HepG2 (cell line): Measurements from ENCODE around the gene CARD16. TPM values are rescaled to one million over a fixed set of nuclear protein-coding genes. Genes with fewer than 3 reads are reported as not detected.

ENCODE experiments used
- CBX1 ChIP-seq: IDR thresholded peaks from one replicate; pipeline ENCODE4 v1.6.1; 2016; ENCODE audit warnings: antibody characterized with exemption, low read depth
- MIER2 ChIP-seq: IDR thresholded peaks from 2 replicates; pipeline ENCODE4 v1.6.1; 2016; ENCODE audit warnings: missing biosample characterization, missing genetic modification reagents
- MYNN ChIP-seq: sonication (generic); formaldehyde crosslinking; IDR thresholded peaks from 2 replicates; pipeline ENCODE4 v1.4.0; 2020; ENCODE audit warnings: mild to moderate bottlenecking, low read depth, missing genetic modification reagents
- RBM39 ChIP-seq: fragments of 200-400 bp; formaldehyde crosslinking; IDR thresholded peaks from one replicate; pipeline ENCODE4 v1.6.1; 2018; ENCODE audit warnings: antibody characterized with exemption, mild to moderate bottlenecking, low read depth, low read length; ENCODE audit not compliant: poor library complexity, severe bottlenecking
- SETDB1 ChIP-seq: sonication (generic); formaldehyde crosslinking; IDR thresholded peaks from 2 replicates; pipeline ENCODE4 v1.5.1; 2020; ENCODE audit warnings: missing genetic modification reagents, mild to moderate bottlenecking, borderline replicate concordance
- TGIF2 ChIP-seq: IDR thresholded peaks from 2 replicates; pipeline ENCODE4 v1.6.1; 2016; ENCODE audit warnings: control low read depth, missing compliant biosample characterization
- ZNF333 ChIP-seq: sonication (generic); formaldehyde crosslinking; IDR thresholded peaks from 2 replicates; pipeline ENCODE4 v1.4.0; 2020; ENCODE audit warnings: mild to moderate bottlenecking, missing genetic modification reagents, borderline replicate concordance
- ZNF674 ChIP-seq: sonication (generic); formaldehyde crosslinking; IDR thresholded peaks from 2 replicates; pipeline ENCODE4 v1.5.0; 2020; ENCODE audit warnings: low read depth, mild to moderate bottlenecking, missing genetic modification reagents
- polyA plus RNA-seq, 8 experiments: library from polyadenylated mRNA; depleted of rRNA in 3 of 8; stranded (reverse) in 7 of 8; unstranded in 1 of 8; fragments of >200 nt; fragmentation: Illumina TruSeq in 4 of 8; extraction: Trizol in 4 of 8; gene quantifications; 2 replicates each; pipeline versions ENCODE4 v1.2.1 to v1.2.3, GENCODE V29; 2011 to 2016; ENCODE audit warnings: low read depth in 4 of 8, missing spikeins in 1 of 8, mixed read lengths in 1 of 8; ENCODE audit not compliant: insufficient read depth in 1 of 8
- total RNA-seq, 5 experiments: library from RNA; depleted of rRNA; stranded (reverse); fragments of >200 nt; fragmentation: Illumina TruSeq; extraction: Trizol; gene quantifications; 2 replicates each; pipeline ENCODE4 v1.2.3, GENCODE V29; 2016; ENCODE audit warnings: low read depth in 1 of 5
- TF ChIP-seq, protein P1 (sequence below): sonication (generic); formaldehyde crosslinking; IDR thresholded peaks from 2 replicates; pipeline ENCODE4 v1.4.0; 2020; ENCODE audit warnings: missing genetic modification reagents, borderline replicate concordance
- TF ChIP-seq, protein P2 (sequence below): sonication (generic); formaldehyde crosslinking; IDR thresholded peaks from 2 replicates; pipeline ENCODE4 v1.5.0; 2020; ENCODE audit warnings: mild to moderate bottlenecking, missing genetic modification reagents, borderline replicate concordance
- TF ChIP-seq, protein P3 (sequence below): sonication (generic); formaldehyde crosslinking; IDR thresholded peaks from 2 replicates; pipeline ENCODE4 v1.4.0; 2020; ENCODE audit warnings: missing genetic modification reagents; ENCODE audit errors: not compliant biosample characterization
- TF ChIP-seq, protein P4 (sequence below): sonication (generic); formaldehyde crosslinking; IDR thresholded peaks from 2 replicates; pipeline ENCODE4 v1.8.0; 2022; ENCODE audit warnings: mild to moderate bottlenecking, missing genetic modification reagents; ENCODE audit not compliant: insufficient replicate concordance
- TF ChIP-seq, protein P5 (sequence below): sonication (generic); formaldehyde crosslinking; IDR thresholded peaks from 2 replicates; pipeline ENCODE4 v1.8.0; 2023; ENCODE audit warnings: mild to moderate bottlenecking, missing genetic modification reagents

CARD16 gene
- total and polyA plus RNA-seq, 2 of the 13 experiments (the other 11 are each of a cell fraction or from before 2014, with no cell fraction given) = 0.34 TPM; not detected in 1

GRCh38 chr11:105051559-105051958 is 6.4 kb upstream of the CARD16 start (continued):
- TF ChIP-seq, protein P1, sequence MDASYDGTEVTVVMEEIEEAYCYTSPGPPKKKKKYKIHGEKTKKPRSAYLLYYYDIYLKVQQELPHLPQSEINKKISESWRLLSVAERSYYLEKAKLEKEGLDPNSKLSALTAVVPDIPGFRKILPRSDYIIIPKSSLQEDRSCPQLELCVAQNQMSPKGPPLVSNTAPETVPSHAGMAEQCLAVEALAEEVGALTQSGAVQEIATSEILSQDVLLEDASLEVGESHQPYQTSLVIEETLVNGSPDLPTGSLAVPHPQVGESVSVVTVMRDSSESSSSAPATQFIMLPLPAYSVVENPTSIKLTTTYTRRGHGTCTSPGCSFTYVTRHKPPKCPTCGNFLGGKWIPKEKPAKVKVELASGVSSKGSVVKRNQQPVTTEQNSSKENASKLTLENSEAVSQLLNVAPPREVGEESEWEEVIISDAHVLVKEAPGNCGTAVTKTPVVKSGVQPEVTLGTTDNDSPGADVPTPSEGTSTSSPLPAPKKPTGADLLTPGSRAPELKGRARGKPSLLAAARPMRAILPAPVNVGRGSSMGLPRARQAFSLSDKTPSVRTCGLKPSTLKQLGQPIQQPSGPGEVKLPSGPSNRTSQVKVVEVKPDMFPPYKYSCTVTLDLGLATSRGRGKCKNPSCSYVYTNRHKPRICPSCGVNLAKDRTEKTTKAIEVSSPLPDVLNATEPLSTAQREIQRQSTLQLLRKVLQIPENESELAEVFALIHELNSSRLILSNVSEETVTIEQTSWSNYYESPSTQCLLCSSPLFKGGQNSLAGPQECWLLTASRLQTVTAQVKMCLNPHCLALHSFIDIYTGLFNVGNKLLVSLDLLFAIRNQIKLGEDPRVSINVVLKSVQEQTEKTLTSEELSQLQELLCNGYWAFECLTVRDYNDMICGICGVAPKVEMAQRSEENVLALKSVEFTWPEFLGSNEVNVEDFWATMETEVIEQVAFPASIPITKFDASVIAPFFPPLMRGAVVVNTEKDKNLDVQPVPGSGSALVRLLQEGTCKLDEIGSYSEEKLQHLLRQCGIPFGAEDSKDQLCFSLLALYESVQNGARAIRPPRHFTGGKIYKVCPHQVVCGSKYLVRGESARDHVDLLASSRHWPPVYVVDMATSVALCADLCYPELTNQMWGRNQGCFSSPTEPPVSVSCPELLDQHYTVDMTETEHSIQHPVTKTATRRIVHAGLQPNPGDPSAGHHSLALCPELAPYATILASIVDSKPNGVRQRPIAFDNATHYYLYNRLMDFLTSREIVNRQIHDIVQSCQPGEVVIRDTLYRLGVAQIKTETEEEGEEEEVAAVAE (CRISPR knock-in tag) = no peak
- no peak for TF ChIP-seq SETDB1 (CRISPR knock-in tag)
- TF ChIP-seq, protein P2, sequence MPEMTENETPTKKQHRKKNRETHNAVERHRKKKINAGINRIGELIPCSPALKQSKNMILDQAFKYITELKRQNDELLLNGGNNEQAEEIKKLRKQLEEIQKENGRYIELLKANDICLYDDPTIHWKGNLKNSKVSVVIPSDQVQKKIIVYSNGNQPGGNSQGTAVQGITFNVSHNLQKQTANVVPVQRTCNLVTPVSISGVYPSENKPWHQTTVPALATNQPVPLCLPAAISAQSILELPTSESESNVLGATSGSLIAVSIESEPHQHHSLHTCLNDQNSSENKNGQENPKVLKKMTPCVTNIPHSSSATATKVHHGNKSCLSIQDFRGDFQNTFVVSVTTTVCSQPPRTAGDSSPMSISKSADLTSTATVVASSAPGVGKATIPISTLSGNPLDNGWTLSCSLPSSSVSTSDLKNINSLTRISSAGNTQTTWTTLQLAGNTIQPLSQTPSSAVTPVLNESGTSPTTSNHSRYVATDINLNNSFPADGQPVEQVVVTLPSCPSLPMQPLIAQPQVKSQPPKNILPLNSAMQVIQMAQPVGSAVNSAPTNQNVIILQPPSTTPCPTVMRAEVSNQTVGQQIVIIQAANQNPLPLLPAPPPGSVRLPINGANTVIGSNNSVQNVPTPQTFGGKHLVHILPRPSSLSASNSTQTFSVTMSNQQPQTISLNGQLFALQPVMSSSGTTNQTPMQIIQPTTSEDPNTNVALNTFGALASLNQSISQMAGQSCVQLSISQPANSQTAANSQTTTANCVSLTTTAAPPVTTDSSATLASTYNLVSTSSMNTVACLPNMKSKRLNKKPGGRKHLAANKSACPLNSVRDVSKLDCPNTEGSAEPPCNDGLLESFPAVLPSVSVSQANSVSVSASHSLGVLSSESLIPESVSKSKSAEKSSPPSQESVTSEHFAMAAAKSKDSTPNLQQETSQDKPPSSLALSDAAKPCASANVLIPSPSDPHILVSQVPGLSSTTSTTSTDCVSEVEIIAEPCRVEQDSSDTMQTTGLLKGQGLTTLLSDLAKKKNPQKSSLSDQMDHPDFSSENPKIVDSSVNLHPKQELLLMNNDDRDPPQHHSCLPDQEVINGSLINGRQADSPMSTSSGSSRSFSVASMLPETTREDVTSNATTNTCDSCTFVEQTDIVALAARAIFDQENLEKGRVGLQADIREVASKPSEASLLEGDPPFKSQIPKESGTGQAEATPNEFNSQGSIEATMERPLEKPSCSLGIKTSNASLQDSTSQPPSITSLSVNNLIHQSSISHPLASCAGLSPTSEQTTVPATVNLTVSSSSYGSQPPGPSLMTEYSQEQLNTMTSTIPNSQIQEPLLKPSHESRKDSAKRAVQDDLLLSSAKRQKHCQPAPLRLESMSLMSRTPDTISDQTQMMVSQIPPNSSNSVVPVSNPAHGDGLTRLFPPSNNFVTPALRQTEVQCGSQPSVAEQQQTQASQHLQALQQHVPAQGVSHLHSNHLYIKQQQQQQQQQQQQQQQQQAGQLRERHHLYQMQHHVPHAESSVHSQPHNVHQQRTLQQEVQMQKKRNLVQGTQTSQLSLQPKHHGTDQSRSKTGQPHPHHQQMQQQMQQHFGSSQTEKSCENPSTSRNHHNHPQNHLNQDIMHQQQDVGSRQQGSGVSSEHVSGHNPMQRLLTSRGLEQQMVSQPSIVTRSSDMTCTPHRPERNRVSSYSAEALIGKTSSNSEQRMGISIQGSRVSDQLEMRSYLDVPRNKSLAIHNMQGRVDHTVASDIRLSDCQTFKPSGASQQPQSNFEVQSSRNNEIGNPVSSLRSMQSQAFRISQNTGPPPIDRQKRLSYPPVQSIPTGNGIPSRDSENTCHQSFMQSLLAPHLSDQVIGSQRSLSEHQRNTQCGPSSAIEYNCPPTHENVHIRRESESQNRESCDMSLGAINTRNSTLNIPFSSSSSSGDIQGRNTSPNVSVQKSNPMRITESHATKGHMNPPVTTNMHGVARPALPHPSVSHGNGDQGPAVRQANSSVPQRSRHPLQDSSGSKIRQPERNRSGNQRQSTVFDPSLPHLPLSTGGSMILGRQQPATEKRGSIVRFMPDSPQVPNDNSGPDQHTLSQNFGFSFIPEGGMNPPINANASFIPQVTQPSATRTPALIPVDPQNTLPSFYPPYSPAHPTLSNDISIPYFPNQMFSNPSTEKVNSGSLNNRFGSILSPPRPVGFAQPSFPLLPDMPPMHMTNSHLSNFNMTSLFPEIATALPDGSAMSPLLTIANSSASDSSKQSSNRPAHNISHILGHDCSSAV (CRISPR knock-in tag) = no peak
- no peak for TF ChIP-seq CBX1
- TF ChIP-seq TGIF2 (CRISPR knock-in tag) = no peak
- no peak for TF ChIP-seq MIER2 (CRISPR knock-in tag)
- TF ChIP-seq ZNF333 (CRISPR knock-in tag) = no peak
- TF ChIP-seq, protein P3, sequence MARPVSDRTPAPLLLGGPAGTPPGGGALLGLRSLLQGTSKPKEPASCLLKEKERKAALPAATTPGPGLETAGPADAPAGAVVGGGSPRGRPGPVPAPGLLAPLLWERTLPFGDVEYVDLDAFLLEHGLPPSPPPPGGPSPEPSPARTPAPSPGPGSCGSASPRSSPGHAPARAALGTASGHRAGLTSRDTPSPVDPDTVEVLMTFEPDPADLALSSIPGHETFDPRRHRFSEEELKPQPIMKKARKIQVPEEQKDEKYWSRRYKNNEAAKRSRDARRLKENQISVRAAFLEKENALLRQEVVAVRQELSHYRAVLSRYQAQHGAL (CRISPR knock-in tag) = no peak
- TF ChIP-seq, protein P4, sequence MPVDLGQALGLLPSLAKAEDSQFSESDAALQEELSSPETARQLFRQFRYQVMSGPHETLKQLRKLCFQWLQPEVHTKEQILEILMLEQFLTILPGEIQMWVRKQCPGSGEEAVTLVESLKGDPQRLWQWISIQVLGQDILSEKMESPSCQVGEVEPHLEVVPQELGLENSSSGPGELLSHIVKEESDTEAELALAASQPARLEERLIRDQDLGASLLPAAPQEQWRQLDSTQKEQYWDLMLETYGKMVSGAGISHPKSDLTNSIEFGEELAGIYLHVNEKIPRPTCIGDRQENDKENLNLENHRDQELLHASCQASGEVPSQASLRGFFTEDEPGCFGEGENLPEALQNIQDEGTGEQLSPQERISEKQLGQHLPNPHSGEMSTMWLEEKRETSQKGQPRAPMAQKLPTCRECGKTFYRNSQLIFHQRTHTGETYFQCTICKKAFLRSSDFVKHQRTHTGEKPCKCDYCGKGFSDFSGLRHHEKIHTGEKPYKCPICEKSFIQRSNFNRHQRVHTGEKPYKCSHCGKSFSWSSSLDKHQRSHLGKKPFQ (CRISPR knock-in tag) = no peak
- no peak for TF ChIP-seq MYNN
- TF ChIP-seq, protein P5, sequence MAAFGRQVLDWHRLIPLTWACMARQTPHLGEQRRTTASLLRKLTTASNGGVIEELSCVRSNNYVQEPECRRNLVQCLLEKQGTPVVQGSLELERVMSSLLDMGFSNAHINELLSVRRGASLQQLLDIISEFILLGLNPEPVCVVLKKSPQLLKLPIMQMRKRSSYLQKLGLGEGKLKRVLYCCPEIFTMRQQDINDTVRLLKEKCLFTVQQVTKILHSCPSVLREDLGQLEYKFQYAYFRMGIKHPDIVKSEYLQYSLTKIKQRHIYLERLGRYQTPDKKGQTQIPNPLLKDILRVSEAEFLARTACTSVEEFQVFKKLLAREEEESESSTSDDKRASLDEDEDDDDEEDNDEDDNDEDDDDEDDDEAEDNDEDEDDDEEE = no peak
- TF ChIP-seq ZNF674 (CRISPR knock-in tag) = no peak
- no peak for TF ChIP-seq RBM39
